ENCODE data around the gene ALDH3B2. TPM values are rescaled to one million over a fixed set of nuclear protein-coding genes. Genes with fewer than 3 reads are reported as not detected.
"Not testable (repeated sequence)": the region's sequence is repeated elsewhere in the genome, so short reads cannot be mapped to it uniquely, and the experiment has no call there.

ALDH3B2 gene
- total RNA-seq, 1 donor from 2014 or later: not detected

DNA sequence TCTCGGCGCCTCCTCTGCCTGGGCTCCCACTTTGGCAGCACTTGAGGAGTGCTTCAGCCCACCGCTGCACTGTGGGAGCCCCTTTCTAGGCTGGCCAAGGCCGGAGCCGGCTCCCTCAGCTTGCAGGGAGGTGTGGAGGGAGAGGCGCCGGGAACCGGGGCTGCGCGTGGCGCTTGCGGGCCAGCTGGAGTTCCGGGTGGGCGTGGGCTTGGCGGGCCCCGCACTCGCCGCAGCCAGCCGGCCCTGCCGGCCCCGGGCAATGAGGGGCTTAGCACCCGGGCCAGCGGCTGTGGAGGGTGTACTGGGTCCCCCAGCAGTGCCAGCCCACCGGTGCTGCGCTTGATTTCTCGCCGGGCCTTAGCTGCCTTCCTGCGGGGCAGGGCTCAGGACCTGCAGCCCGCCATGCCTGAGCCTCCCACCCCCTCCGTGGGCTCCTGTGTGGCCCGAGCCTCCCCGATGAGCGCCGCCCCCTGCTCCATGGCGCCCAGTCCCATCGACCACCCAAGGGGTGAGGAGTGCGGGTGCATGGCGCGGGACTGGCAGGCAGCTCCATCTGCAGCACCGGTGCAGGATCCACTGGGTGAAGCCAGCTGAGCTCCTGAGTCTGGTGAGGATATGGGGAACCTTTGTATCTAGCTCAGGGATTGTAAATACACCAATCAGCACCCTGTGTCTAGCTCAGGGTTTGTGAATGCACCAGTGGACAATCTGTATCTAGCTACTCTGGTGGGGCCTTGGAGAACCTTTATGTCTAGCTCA, 55.3 kb downstream of the ALDH3B2 start:
- not testable (repeated sequence) for DNase-seq (ENCODE audit: low spot score); H3K9me3 Mint-ChIP-seq (ENCODE audit: low read depth); H3K27me3 Mint-ChIP-seq (ENCODE audit: low read depth); H3K4me3 Mint-ChIP-seq (ENCODE audit: unreplicated experiment); H3K36me3 Mint-ChIP-seq (ENCODE audit: low read depth); H3K27ac Mint-ChIP-seq (ENCODE audit: unreplicated experiment)
- peaks cover 22% of the 10 kb centered on the region for H3K4me1 Mint-ChIP-seq (ENCODE audit: low read depth)

- no peak overlapping the region for H3K4me3 Mint-ChIP-seq (ENCODE audit: unreplicated experiment)
- DNase-seq (ENCODE audit: low spot score): no peak
- TF ChIP-seq CTCF (IDR thresholded peaks at IDR 0.05): no peak
- H3K4me1 Mint-ChIP-seq (ENCODE audit: low read depth): peaks cover 22% of the 10 kb centered on the region
- H3K27me3 Mint-ChIP-seq (ENCODE audit: low read depth): no peaks in the 10 kb centered on the region
- H3K36me3 Mint-ChIP-seq (ENCODE audit: low read depth): peaks cover 4% of the 10 kb centered on the region
- no peaks in the 10 kb centered on the region for H3K9me3 Mint-ChIP-seq (ENCODE audit: low read depth)
- no peak overlapping the region for H3K27ac Mint-ChIP-seq (ENCODE audit: unreplicated experiment)
These were observed 57.0 kb downstream of the ALDH3B2 start for GRCh38 chr11:67617243-67617953.

GRCh38 chr11:67616431-67617242, 57.8 kb downstream of the ALDH3B2 start:
- no peaks in the 10 kb centered on the region for H3K9me3 Mint-ChIP-seq (ENCODE audit: low read depth)
- TF ChIP-seq CTCF (IDR thresholded peaks at IDR 0.05): no peak
- peaks cover 19% of the 10 kb centered on the region for H3K4me1 Mint-ChIP-seq (ENCODE audit: low read depth)
- peaks cover 4% of the 10 kb centered on the region for H3K36me3 Mint-ChIP-seq (ENCODE audit: low read depth)
- DNase-seq (ENCODE audit: low spot score): no peak
- no peaks in the 10 kb centered on the region for H3K27me3 Mint-ChIP-seq (ENCODE audit: low read depth)
- no peak overlapping the region for H3K4me3 Mint-ChIP-seq (ENCODE audit: unreplicated experiment)
- no peak overlapping the region for H3K27ac Mint-ChIP-seq (ENCODE audit: unreplicated experiment)

- no peaks in the 10 kb centered on the region for H3K27me3 Mint-ChIP-seq (ENCODE audit: low read depth)
- no peak overlapping the region for H3K27ac Mint-ChIP-seq (ENCODE audit: unreplicated experiment)
- H3K4me1 Mint-ChIP-seq (ENCODE audit: low read depth): peaks cover 13% of the 10 kb centered on the region
- no peak for DNase-seq (ENCODE audit: low spot score)
- H3K36me3 Mint-ChIP-seq (ENCODE audit: low read depth): peaks cover 4% of the 10 kb centered on the region
- H3K9me3 Mint-ChIP-seq (ENCODE audit: low read depth): no peaks in the 10 kb centered on the region
- TF ChIP-seq CTCF (IDR thresholded peaks at IDR 0.05): peak; percentile 16
- no peak overlapping the region for H3K4me3 Mint-ChIP-seq (ENCODE audit: unreplicated experiment)
These were observed 58.5 kb downstream of the ALDH3B2 start for GRCh38 chr11:67615728-67616430.

DNA sequence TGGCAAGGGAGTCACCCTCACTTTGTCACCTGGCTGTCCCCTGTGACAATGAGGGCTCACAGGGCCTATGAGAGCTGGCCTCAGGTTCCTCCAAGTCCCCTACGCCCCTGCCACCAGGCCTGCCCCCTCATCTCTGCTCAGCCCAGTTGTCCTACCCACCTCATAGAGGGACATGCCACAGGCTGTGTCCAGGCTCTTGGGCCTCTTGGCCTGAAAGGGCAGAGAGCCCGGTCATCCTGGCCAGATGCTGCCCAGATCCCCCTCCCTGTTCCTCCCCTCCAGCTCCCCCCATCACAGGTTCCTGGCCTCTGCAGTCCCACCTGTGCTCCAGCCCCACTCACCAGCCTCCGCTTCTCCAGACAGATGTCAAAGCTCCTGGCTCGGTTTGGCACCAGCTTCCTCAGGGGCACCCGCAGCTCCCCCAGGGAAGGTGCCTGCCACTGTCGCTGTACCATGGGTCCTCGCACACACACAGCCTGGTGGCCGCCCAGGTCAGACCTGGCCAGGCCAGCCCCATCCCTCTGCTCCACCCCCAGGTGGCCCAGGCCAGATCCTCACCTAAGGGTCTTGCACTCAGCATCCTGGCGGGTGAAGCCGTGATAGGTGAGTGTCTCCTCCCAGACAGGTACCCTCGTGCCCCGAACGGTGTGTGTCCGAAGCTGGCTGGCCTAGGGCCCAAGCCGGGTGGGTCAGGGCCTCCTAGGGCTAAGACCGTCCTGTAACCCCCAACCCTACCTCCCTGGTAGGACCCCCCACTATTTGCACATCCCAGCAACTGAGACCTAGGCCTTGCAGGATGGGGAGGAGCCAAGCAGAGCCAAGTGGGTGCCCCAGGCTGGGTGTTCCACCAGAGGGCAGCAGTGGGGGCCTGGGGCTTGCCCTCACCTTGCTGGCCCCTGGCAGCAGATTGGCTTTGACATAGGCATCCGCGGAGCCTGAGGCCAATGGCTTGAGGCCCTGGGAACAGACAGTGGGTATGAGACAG, 59.4 kb downstream of the ALDH3B2 start:
- H3K27me3 Mint-ChIP-seq (ENCODE audit: low read depth): no peaks in the 10 kb centered on the region
- DNase-seq (ENCODE audit: low spot score): no peak
- peaks cover 6% of the 10 kb centered on the region for H3K4me1 Mint-ChIP-seq (ENCODE audit: low read depth)
- no peak overlapping the region for H3K4me3 Mint-ChIP-seq (ENCODE audit: unreplicated experiment)
- no peak overlapping the region for H3K27ac Mint-ChIP-seq (ENCODE audit: unreplicated experiment)
- peak; percentile 69 for TF ChIP-seq CTCF (IDR thresholded peaks at IDR 0.05)
- H3K36me3 Mint-ChIP-seq (ENCODE audit: low read depth): peaks cover 4% of the 10 kb centered on the region
- H3K9me3 Mint-ChIP-seq (ENCODE audit: low read depth): no peaks in the 10 kb centered on the region

Data from chondrocyte (in vitro differentiated cells).